Head of caudate nucleus (tissue), 42 donors: ENCODE data around the gene CTIF.
"Not testable (repeated sequence)": the region's sequence is repeated elsewhere in the genome, so short reads cannot be mapped to it uniquely, and the experiment has no call there.

ENCODE experiments used
- DNase-seq, 42 donors: peaks; one replicate each; pipeline versions ENCODE4 v3.0.0 to v3.0.0-alpha.2; 2020 to 2021; ENCODE audit warnings: mixed read lengths in 7 of 42
- intact Hi-C: fragments of 100-400 bp; cut with DNase I; formaldehyde crosslinking; loops from one replicate; pipeline ENCODE4 v1.15.0; 2022

CTIF gene

GRCh38 chr18:48697441-48697840 is 158.6 kb downstream of the CTIF start:
- intact Hi-C loops: no loop called here
- no peak for DNase-seq

DNA sequence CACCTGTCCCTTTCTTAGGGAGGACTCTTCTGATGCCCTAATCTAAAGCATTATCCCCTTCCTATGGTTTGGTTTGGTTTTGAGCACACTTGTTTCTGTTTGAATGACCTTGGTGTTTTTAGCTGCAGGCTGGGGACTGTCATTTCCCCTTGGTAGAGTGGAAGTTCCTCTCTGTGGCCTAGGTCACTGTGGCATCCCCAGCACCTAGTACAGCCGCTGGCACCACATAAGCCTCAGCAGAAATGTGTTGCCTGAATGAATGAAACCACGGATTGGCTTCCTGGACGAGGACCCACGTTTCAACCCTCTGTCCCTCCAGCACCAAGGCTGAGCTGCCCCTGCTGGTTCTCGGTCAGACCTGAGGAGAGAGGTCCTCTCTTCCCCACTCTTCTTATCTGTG is 159.9 kb downstream of the CTIF start:
- intact Hi-C loops: no loop called here
- DNase-seq: no peak

DNA sequence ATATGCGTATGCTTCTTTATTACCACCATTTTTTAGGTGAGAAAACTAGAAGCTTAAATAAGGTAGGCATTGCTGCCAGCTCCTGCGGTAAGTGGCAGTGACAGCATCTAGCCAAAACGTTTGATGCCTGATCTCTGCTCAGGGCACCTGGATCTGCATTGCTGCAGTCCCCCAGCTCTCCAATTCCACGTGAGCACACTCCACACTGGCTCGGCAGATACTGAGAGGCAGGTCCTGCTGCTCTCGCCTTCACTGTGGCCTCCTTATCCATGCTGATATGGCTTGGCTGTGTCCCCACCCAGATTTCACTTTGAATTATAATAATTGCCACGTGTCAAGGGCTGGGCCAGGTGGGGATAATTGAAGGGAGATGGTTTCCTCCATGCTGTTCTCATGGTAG is 160.9 kb downstream of the CTIF start:
- intact Hi-C loops: no loop called here
- no peak for DNase-seq

DNA sequence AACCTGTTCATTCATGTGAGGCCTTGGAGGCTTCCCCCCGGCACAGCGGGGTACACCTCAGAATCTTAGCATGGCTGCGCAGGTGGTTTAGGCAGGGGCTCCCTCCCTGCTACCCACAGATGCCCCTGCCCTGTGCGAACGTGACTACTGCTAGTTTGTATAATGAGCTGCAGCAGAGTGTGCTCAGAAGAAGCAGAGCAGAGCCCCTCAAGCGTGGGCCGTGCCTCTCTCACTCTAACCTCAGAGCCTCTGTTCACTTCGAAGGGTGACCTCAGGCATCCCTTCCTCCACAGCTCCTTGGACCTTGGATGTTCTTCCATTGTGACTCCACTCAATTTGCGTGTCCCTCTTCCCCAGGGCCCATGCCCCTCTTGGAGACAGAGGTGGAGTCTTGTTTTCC is 161.6 kb downstream of the CTIF start:
- DNase-seq: no peak
- intact Hi-C loops: no loop called here

DNA sequence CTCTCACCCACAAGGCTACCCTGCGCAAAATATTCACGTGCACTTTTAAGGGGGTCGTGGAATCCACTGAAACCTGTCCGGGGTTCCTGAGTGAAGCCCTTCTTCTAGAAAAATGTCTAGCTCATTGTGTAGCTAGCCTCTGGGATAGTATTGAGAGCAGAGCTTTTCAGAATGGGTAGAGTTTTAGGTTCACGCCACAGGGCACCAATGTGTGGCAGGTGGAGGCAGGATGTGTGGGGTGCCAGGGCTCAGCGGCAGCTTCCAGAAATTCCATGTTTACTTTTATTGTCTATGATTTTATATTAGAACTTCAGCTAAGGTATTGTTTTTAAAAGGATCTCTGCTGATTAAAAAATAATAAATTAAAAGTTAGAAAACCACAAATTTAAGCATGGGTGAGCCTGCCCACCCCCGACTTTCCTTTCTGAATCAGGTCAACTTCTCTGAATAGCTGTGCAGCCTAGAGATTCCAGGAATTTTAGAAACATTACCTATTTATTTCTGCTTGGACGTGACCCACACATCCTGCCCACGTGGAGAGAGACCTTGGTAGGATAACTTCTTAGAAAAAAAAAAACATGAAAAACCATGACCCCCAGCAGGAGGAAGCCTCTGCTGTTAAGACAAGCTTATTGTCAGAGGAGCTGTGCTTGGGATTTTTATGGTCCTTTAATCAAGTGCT is 163.7 kb downstream of the CTIF start:
- no peak for DNase-seq
- intact Hi-C loops: no loop called here

DNA sequence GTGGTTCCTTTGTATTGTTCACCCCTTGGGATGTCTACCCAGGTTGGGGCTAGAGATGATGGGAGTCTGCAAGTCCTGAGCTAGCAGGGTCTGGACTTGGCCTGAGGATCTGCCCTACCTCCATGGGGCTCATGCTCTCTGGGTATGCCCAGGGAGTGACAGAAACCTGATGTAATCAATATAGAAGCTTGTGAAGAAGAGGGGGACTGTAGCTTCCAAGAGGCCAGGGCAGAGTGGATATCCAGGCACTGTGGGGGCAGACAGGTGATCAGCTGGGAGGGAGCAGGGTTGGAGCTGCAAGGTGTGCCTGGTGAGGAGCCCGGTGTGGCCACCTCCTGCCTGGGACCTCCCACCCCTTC is 164.2 kb downstream of the CTIF start:
- intact Hi-C loops: no loop called here
- DNase-seq: no peak

DNA sequence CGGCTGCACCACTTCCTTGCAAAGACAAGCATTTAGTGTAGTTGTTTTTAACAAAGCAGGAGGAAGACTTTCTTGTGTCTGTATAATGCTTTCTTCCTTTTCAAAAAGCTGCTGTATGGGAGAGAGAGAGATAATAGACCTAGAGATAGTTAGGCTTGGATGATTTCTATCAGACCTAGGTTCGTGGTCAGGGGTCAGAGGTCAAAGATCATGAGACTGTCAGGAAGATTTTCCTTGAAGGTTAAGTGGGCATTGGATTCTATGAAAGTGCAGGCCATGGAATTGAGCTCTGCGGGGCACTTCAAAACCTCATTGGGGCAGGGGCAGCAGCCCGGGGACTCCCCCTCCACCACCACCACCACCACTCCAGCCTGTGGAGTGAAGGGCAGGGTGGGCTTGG is 164.6 kb downstream of the CTIF start:
- intact Hi-C loops: no loop called here
- no peak for DNase-seq

DNA sequence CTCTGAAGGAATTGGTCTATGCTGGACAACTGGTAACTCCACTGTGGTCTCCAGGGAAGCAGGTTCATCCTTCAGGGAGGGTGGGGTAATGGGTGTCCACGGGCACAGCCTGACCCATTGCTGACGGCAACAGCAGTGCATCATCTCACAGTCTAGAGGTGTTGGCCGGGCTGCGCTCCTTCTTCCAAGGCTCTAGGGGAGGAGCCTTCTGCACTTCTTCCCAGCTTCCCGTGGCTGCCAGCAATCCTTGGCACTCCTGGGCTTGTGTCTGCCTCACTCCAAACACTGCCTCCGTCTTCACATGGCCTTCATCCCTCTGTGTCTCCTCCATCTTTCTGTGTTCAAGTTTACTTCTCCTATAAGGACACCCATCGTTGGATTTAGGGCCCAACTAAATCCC is 166.2 kb downstream of the CTIF start:
- intact Hi-C loops: no loop called here
- peak in 1 of 42 donors; percentile 16 for DNase-seq

DNA sequence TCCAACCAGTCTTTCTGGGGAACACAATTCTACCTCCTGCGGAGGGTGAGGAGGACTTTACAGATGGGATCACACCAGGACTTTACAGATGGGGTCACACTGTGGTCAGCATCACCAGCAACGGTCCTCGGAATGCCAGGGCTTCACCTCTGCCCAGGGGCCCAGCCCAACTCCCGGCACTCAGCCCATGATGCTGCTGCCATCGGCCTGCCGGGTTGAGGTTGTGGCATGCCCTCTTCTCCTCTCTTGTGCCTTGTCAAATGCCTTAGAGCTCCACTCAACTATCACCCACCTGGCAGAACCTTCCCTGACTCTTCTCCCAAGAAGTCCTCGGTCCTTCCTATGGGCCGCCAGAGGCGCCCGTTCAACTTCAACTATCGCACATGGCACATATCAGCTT is 166.7 kb downstream of the CTIF start:
- intact Hi-C loops: no loop called here
- DNase-seq: no peak

- no peak for DNase-seq
- intact Hi-C loops: no loop called here
Observed at GRCh38 chr18:48706731-48707130, 167.9 kb downstream of the CTIF start.

DNA sequence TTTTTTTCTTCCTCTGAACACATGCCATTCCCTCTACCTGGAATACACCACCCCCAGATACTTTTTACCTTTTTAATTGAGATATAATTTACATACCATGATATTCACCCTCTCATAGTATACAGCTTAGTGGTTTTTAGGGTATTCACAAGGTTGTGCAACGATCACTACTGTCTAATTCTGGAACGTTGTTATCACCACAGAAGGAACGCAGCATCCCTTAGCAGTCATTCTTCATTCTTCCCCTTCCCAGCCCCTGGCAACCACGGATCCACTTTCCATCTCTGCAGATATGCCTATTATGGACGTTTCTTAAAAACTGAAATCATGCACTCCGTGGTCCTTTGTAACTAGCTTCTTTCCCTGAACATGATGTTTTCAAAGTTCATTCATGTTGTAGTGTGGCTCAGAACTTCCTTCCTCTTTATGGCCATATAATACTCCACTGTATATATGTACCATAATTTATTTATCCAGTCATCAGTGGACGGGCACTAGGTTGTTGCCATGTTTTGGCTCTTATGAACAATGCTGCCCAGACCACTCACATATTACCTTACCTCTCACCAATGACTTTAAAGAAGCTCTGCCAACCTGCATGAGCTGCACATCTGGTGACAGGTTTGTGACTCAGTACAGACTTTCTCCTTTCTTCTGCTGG is 168.9 kb downstream of the CTIF start:
- intact Hi-C loops: no loop called here
- DNase-seq: no peak

- no peak for DNase-seq
- intact Hi-C loops: no loop called here
Observed at GRCh38 chr18:48708807-48709206, 170.0 kb downstream of the CTIF start.

DNA sequence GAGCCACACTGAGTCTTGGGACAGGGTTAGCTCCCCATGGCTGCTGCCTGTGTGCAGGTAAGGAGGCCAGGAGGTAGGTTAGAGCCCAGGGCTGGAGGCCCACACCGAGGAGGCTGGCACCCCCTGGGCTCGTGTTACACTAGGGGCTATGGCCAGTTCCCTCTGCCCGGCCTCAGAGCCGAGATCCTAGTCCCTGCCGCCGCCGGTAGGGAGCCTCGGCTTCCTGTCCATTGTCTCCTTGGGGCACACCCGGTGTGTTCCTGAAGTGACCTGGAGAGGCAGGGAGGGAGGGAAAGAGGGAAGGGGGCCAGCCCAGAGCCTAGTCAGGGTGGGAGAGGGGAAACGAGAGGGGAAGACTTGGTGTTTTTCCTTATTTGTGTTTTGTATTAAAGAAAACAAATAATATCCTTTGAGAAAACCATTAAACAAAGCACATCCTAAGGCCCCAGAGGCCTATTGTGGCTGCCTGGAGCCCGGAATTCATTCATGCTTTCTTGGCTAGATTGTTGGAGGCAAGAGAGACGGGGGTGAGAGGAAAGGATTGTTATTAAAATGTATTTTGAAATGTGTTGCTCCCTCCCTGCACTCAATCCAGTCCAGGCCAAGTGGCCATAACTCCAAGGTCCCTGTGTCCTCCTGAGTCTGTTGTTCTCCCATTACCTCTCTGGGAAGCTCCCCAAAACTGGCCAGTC is 170.7 kb downstream of the CTIF start:
- no peak for DNase-seq
- intact Hi-C loops: no loop called here

GRCh38 chr18:48711651-48712486 is 173.0 kb downstream of the CTIF start:
- intact Hi-C loops: no loop called here
- peak in 24 of 42 donors; percentile 21 to 72 (median 51) for DNase-seq

GRCh38 chr18:48713309-48713708 is 174.5 kb downstream of the CTIF start:
- intact Hi-C loops: no loop called here
- DNase-seq: no peak

DNA sequence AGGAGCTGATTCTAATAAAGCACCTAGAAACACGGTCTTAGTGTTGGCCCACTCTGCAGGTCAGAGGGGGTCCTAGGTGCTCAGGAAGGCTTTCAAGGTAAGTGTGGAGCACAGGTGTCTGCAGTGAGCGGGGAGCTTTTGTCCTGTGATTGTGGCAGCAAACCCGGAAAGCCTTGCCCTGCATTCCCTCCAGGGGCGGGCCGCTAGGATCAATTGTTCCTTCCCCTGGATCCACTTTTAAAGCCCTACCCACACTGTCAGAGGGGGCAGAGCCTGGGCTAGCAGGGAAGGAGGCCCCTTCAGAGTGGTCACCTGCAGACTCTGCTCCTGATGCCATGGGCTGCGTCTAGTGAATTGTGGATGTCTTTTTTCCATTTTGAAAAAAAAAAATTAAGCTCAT is 176.0 kb downstream of the CTIF start:
- intact Hi-C loops: no loop called here
- no peak for DNase-seq

- intact Hi-C loops: no loop called here
- peak in 32 of 42 donors; percentile 22 to 79 (median 48) for DNase-seq
Observed at GRCh38 chr18:48715711-48716361, 177.0 kb downstream of the CTIF start.

- DNase-seq, intact Hi-C loops: not testable (repeated sequence)
Observed at GRCh38 chr18:48717227-48717626, 178.4 kb downstream of the CTIF start.

GRCh38 chr18:48718251-48718959 is 179.6 kb downstream of the CTIF start:
- no peak for DNase-seq

More at GRCh38 chr18:48718251-48718959, 179.6 kb downstream of the CTIF start:
- intact Hi-C loops: no loop called here
